ENCODE measurements around the gene ITSN1.

Gene ITSN1

DNA sequence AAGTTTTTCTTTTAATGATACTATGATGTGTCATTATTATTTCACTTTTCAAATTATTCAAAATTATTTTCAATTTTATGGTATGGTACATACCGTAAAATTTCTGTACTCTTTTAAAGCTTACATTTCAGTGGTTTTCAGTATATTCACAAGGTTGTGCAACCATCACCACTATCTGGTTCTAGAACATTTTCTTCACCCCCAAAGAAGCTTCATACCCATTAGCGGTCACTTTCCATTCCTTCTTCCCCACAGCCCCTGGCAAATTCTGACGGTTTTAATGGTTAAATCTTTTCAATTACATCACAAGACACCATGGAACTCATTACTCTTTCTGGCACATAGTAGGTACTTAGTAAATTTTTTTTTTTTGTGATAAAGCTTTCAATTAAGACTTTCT is 296.1 kb downstream of the ITSN1 start:
- DNase-seq, result no peak

DNA sequence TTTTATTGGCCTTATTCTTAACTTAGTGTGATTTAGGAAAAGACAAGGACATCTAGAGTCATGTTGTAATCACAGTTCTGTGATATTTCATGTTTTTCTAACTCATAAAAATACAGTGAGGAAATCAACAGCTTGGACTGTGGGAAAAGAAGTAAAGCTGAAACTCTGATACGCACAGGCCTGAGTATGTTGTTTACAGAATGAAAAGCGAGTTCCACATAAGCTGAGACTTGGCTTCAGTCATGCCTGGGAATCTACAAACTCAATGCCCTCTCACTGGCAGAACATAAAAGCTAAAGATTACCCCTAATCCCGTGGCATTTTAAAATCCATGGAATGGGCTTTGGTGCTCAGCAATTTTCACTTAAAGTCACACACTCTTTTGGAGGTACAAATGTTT is 296.9 kb downstream of the ITSN1 start:
- DNase-seq, result no peak

DNA sequence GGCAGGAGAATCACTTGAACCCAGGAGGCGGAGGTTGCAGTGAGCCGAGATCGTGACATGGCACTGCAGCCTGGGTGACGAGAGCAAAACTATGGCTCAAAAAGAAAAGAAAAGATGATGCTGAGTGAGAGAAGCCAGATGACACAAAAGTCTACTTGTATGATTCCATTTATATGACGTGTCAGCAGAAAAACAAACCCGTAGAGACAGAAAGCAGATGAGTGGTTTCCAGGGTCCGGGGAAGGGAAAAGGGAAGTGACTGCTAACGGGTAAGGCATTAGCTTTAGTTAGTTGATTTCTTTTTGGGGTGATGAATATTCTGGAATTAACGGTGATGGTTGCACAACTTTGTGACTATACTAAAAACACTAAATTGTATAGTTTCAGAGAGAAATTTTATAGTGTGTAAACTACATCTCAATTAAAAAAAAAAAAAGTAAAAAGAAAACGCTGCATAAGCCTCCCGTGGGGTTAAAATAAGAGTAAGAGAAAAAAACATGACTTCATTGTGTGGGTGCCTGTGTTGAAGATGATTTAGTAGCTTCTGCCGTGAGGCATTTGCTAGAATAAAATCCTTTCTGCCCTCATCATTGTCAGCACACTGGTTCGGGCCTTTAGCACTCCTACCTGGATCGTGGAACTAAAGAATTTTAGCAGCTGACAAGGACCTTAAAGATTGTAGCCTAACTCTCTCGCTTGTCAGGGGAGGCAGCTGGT is 298.0 kb downstream of the ITSN1 start:
- no peak for DNase-seq

DNA sequence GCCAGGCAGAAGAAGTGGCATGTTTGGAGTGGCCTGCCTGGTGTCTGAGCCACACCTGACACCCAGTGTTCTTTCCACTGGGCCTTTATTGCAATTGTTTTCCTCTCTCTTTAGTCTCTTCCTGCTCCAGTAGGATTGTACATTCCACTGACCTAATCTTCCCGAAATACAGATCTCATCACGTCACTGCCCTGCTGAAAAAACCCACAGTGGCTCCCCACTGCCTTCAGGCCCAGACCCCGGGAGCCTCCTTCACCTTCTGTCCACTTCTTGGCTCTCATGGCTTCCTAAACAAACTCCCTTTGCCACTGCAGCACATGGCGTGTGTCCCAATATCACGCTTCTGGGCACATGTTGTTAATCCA is 298.6 kb downstream of the ITSN1 start:
- no peak for DNase-seq

DNA sequence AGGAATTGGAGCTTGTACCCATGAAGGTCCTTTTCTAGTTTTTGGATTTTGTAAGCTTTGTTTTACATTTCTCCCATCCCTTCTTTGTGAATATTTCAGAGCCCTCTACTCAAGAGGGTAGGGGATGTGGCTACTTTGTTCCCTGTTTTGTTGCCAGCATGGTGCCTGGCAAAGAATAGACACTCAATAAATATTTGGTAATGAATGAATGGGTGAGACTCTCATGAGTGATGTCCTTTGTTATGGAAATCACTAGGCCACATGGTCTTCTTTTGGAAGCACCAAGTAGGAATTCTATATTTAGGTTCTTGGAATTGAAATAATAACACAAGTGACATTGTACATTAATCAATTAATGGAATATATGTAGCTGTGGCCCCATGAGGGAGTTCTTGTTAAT is 300.1 kb downstream of the ITSN1 start:
- DNase-seq, result no peak

- DNase-seq, result peak in 2 of 3 experiments; percentile 30 to 92
Observed at GRCh38 chr21:33943293-33943692, 301.0 kb downstream of the ITSN1 start.

DNA sequence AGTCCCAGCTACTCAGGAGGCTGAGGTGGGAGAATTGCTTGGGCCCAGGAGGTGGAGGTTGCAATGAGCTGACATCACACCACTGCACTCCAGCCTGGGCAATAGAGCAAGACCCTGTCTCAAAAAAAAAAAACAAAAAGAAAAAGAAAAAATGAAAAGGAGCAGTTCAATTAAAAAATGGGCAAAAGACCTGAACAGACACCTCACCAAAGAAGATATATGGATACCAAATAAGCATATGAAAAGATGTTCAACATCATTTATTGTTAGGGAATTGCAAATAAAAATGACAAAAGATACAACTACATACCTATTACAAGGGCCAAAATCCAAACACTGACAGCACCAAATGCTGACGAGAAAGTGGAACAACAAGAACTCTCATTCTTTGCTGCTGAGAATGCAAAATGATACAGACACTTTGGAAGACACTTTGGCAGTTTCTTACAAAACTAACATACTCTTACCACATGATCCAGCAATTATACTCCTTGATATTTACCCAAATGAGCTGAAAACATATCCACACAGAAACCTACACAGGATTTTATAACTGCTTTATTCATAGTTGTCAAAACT is 302.0 kb downstream of the ITSN1 start:
- no peak for DNase-seq

GRCh38 chr21:33945652-33946270 is 303.5 kb downstream of the ITSN1 start:
- peak in 1 of 3 experiments; percentile 27 for DNase-seq

DNA sequence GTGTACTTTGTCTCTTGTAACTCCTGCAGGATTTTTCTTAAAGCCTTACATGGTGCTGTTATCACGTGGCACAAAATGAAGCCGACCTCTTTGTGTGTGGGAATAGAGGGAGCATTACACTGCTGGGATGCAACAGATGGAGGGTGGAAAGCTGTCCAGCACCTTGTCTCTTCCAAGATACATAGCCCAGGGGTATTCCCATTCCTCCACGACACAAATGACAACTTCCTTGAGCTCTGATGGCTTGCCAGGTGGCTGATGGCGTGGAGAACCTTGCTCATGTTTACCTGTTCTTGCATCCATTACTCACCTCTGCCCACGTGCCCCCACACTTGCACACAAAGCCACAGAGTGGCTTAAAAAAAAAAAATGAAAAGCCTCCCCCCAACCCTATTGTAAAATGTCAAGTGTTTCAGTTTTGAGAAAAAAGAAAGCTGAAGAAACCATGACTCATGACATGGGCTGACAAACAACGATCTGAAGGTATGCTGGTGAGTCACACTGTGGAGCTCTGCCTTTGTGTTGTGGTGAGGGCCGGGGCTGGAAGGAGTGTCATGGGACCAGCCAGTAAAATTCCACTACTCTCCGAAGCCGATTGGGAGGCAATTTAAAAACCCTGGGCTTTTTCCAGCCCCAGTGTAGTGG is 305.3 kb downstream of the ITSN1 start:
- DNase-seq, result peak; percentile 46 to 93 (median 84)

- DNase-seq, result peak; percentile 74 to 99 (median 93)
Observed at GRCh38 chr21:33948096-33948950, 306.0 kb downstream of the ITSN1 start.

DNA sequence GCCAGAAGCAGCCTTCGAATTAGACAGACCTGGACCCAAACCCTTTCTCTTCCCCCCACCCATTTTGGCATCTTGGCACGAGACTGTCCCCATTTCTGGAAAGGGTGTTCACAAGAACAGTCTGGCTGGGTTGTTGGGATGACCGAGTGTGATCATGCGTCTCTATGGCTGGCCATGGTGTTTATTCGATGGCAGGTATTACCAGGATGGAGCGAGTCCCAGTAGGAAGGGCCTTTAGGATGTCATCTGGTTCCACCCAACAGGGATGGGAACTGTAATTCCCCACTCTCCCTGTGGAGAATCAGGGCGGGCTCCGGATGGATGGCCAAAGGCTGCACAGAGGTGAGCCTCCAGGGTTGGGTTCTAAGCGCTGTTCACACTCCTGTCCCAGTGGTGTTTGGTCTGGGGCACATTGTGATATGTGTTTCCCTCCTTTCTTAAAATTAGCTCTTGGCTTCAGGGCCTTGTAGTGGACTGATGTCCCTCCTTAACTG is 306.7 kb downstream of the ITSN1 start:
- no peak for DNase-seq
